C4-2B (cell line): ENCODE measurements around the gene AMDHD1.

Experiments used
- ZFX ChIP-seq: fragments of 450-650 bp; IDR thresholded peaks from 2 replicates; pipeline ENCODE4 v1.6.1; 2017
- TF ChIP-seq, protein P1 (sequence below): fragments of 450-650 bp; conservative IDR thresholded peaks from 2 replicates; pipeline ENCODE4 v1.5.1; 2017; ENCODE audit warnings: mild to moderate bottlenecking

DNA sequence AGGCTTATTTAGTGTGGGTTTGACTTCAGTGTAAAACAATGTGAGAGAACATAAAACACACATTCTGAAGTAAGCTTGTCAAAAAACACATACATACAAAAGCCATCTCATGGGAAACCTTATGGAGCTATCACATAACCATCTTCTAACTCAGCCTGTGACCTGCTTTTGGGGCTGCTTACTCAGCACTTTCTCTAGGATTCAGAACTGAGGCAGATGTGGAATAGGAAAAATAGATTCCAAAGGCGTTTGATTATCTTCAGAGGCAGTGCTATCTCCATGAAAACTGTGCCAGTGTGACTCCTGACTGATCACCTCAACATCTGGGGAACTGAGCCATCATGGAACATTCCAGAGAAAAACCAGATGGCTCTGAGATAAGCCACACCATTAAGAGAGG, 39.5 kb downstream of the AMDHD1 start:
- TF ChIP-seq, protein P1, sequence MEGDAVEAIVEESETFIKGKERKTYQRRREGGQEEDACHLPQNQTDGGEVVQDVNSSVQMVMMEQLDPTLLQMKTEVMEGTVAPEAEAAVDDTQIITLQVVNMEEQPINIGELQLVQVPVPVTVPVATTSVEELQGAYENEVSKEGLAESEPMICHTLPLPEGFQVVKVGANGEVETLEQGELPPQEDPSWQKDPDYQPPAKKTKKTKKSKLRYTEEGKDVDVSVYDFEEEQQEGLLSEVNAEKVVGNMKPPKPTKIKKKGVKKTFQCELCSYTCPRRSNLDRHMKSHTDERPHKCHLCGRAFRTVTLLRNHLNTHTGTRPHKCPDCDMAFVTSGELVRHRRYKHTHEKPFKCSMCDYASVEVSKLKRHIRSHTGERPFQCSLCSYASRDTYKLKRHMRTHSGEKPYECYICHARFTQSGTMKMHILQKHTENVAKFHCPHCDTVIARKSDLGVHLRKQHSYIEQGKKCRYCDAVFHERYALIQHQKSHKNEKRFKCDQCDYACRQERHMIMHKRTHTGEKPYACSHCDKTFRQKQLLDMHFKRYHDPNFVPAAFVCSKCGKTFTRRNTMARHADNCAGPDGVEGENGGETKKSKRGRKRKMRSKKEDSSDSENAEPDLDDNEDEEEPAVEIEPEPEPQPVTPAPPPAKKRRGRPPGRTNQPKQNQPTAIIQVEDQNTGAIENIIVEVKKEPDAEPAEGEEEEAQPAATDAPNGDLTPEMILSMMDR = no peak
- TF ChIP-seq ZFX = no peak
